K562 (cell line): ENCODE results near the gene C16orf96. TPM values are rescaled to one million over a fixed set of nuclear protein-coding genes. Genes with fewer than 3 reads are reported as not detected.

Experiments
- ATAC-seq: fragments of 200-7000 bp; cut with Tn5 transposase; 3 replicates; pipeline ENCODE4 v1.9.1; 2020; ENCODE audit warnings: moderate library complexity
- BruUV-seq: library from RNA; stranded (reverse); fragments of 400-500 nt; replicated peaks from 2 replicates; lab custom pipeline; 2021; lab: Mats Ljungman, UMichigan
- CTCF ChIA-PET: fragments of 300-600 bp; formaldehyde crosslinking; extraction: SDS; loops from one replicate; lab custom pipeline; 2021; ENCODE audit warnings: low intra/inter-chr PET ratio; lab: Yijun Ruan, JAX
- POLR2A ChIA-PET: fragments of 300-600, 350-650 bp; sonication (Branson Sonifier 250); formaldehyde crosslinking; extraction: SDS; loops from one replicate; lab custom pipeline; 2021; ENCODE audit warnings: antibody characterized with exemption, inconsistent platforms; lab: Yijun Ruan, JAX
- DNase-seq, 4 experiments: peaks; one replicate each; pipeline versions ENCODE4 v3.0.0 to v3.0.0-alpha.2; 2011 to 2018; ENCODE audit warnings: low spot score in 3 of 4, mixed read lengths in 3 of 4; ENCODE audit errors: extremely low read depth in 1 of 4
- FAIRE-seq: peaks from 2 replicates; lab custom pipeline; 2011; peaks lifted over from hg19 to GRCh38; lab: Jason Lieb, UNC
- H2AFZ ChIP-seq: 2 replicates; pipeline ENCODE4 v1.6.0; 2011; ENCODE audit warnings: low read depth, low read length, control low read depth, inconsistent platforms
- H3K27ac ChIP-seq: fragments of 200-600 bp; 3 replicates; pipeline ENCODE4 v1.8.0; 2011; ENCODE audit warnings: low read depth, mild to moderate bottlenecking, control low read depth, inconsistent platforms, low read length, moderate library complexity, mixed read lengths; ENCODE audit errors: extremely low read depth
- H3K27me3 ChIP-seq, 2 experiments: fragments of 300-600 bp in 1 of 2; 2 replicates in 1 of 2; 3 replicates in 1 of 2; pipeline versions ENCODE4 v1.6.0 to v1.8.0; 2011; ENCODE audit warnings: inconsistent platforms in 2 of 2, low read length in 2 of 2, mild to moderate bottlenecking in 1 of 2, mixed read lengths in 1 of 2, moderate library complexity in 1 of 2; ENCODE audit not compliant: control insufficient read depth in 2 of 2, insufficient read depth in 2 of 2
- H3K36me3 ChIP-seq: fragments of 300-600 bp; 3 replicates; pipeline ENCODE4 v1.8.0; 2011; ENCODE audit warnings: mild to moderate bottlenecking, low read length, inconsistent platforms; ENCODE audit not compliant: control insufficient read depth, insufficient read depth
- H3K4me1 ChIP-seq, 2 experiments: fragments of 200-600 bp in 1 of 2; replicated peaks in 1 of 2; 2 replicates in 1 of 2; 3 replicates in 1 of 2; pipeline versions ENCODE4 v1.5.1 to v1.8.0; 2011; ENCODE audit warnings: inconsistent platforms in 2 of 2, low read length in 2 of 2, mild to moderate bottlenecking in 1 of 2, mixed read lengths in 1 of 2, moderate library complexity in 1 of 2; ENCODE audit not compliant: control insufficient read depth in 2 of 2, insufficient read depth in 2 of 2
- H3K4me2 ChIP-seq: 2 replicates; pipeline ENCODE4 v1.6.1; 2011; ENCODE audit warnings: low read length, control low read depth, inconsistent platforms, mixed read lengths; ENCODE audit not compliant: insufficient read depth
- H3K4me3 ChIP-seq: fragments of 200-600 bp; sonication (generic), shearing (Covaris generic); 2 replicates; pipeline ENCODE4 v1.5.1; 2016; ENCODE audit warnings: control low read depth, inconsistent platforms
- H3K79me2 ChIP-seq: fragments of 200-600 bp; 3 replicates; pipeline ENCODE4 v1.8.0; 2011; ENCODE audit warnings: low read length, inconsistent platforms; ENCODE audit not compliant: control insufficient read depth, insufficient read depth
- H3K9ac ChIP-seq, 2 experiments: 2 replicates each; pipeline versions ENCODE4 v1.6.0 to v1.6.1; 2011; ENCODE audit warnings: low read depth in 2 of 2, low read length in 2 of 2, control low read depth in 1 of 2, inconsistent platforms in 1 of 2, mild to moderate bottlenecking in 1 of 2, mixed read lengths in 1 of 2; ENCODE audit not compliant: insufficient read depth in 1 of 2
- H3K9me1 ChIP-seq: one replicate; pipeline ENCODE4 v1.6.0; 2011; ENCODE audit warnings: inconsistent platforms, mild to moderate bottlenecking, low read length, moderate library complexity; ENCODE audit not compliant: control insufficient read depth, insufficient read depth
- H3K9me3 ChIP-seq: replicated peaks from 2 replicates; pipeline ENCODE4 v1.5.1; 2011; ENCODE audit warnings: low read depth, low read length, inconsistent platforms; ENCODE audit not compliant: control insufficient read depth, insufficient read depth
- H4K20me1 ChIP-seq: replicated peaks from 2 replicates; pipeline ENCODE4 v1.6.1; 2011; ENCODE audit warnings: low read length, inconsistent platforms, mixed read lengths; ENCODE audit not compliant: control insufficient read depth, insufficient read depth
- RHOXF2B ChIP-seq: fragments of 250-450 bp; sonication (Bioruptor Pico); conservative IDR thresholded peaks from 2 replicates; pipeline ENCODE4 v1.5.1; 2021
- U2AF2 ChIP-seq: fragments of 200-400 bp; formaldehyde crosslinking; optimal IDR thresholded peaks from 2 replicates; pipeline ENCODE3; 2017; ENCODE audit warnings: low read depth, mild to moderate bottlenecking, low read length
- WHSC1 ChIP-seq: IDR thresholded peaks from one replicate; pipeline ENCODE4 v1.6.1; 2012; ENCODE audit warnings: low read length, control low read depth, inconsistent platforms
- ZEB2 ChIP-seq: fragments of 450-650 bp; IDR thresholded peaks from 2 replicates; pipeline ENCODE4 v1.6.1; 2016
- ZKSCAN8 ChIP-seq: fragments of 200-800 bp; sonication (Bioruptor generic); IDR thresholded peaks from 2 replicates; pipeline ENCODE4 v1.6.1; 2016; ENCODE audit warnings: missing genetic modification characterization, missing compliant biosample characterization
- ZNF274 ChIP-seq: IDR thresholded peaks from 2 replicates; pipeline ENCODE4 v1.6.1; 2011; ENCODE audit warnings: low read depth, mild to moderate bottlenecking, low read length, moderate library complexity, borderline replicate concordance
- ZSCAN29 ChIP-seq: fragments of 450-650 bp; IDR thresholded peaks from 2 replicates; pipeline ENCODE4 v1.6.1; 2017
- WGBS: fragments of 100-300 bp; shearing (Covaris generic); methylation state at CpG from one replicate; pipeline ENCODE4 v1.1.6; 2016; ENCODE audit warnings: low coverage, mixed read lengths; ENCODE audit not compliant: insufficient coverage; ENCODE audit errors: missing lambda C conversion rate; 5-methylcytosine and 5-hydroxymethylcytosine counted together
- in situ Hi-C: fragments of 300-500 bp; cut with MboI; formaldehyde crosslinking; loops from 4 replicates; pipeline ENCODE4 v1.15.0; 2018; ENCODE audit warnings: inconsistent platforms, mixed read lengths
- intact Hi-C: fragments of 100-400 bp; cut with micrococcal nuclease; formaldehyde crosslinking; loops from 2 replicates; pipeline ENCODE4 v1.14.2; 2022
- polyA plus RNA-seq, 8 experiments: library from polyadenylated mRNA; depleted of rRNA in 4 of 8; stranded (reverse) in 5 of 8; unstranded in 3 of 8; fragments of >200 nt; fragmentation: Nextera tagmentation in 2 of 8; fragmentation: Illumina TruSeq in 1 of 8; extraction: Ambion mirVana in 2 of 8; extraction: Trizol in 1 of 8; gene quantifications; 2 replicates each; pipeline versions ENCODE4 v1.2.1 to v1.2.3, GENCODE V29; 2011 to 2014; ENCODE audit warnings: inconsistent platforms in 1 of 8, missing spikeins in 1 of 8
- total RNA-seq, 7 experiments: library from RNA; depleted of rRNA in 6 of 7; stranded (reverse); fragments of >200 nt in 6 of 7; fragmentation: Illumina TruSeq in 2 of 7; extraction: Trizol in 2 of 7; gene quantifications; 2 replicates each; pipeline versions ENCODE4 v1.2.1 to v1.2.3, GENCODE V29; 2011 to 2021; ENCODE audit warnings: low replicate concordance in 1 of 7
- TF ChIP-seq, protein P1 (sequence below), 2 experiments: fragments of 450-650 bp in 1 of 2; sonication (generic) in 1 of 2; formaldehyde crosslinking in 1 of 2; IDR thresholded peaks in 1 of 2; conservative IDR thresholded peaks in 1 of 2; 2 replicates each; pipeline versions ENCODE4 v1.6.1 to v1.8.1; 2016 to 2023; ENCODE audit warnings: mild to moderate bottlenecking in 2 of 2, moderate library complexity in 2 of 2, inconsistent platforms in 1 of 2, missing genetic modification reagents in 1 of 2
- TF ChIP-seq, protein P2 (sequence below): fragments of 250-450 bp; sonication (Bioruptor Pico); IDR thresholded peaks from 2 replicates; pipeline ENCODE4 v1.8.0; 2022; ENCODE audit warnings: moderate library complexity, mild to moderate bottlenecking, inconsistent platforms
- TF ChIP-seq, protein P3 (sequence below), 2 experiments: fragments of 450-650 bp; IDR thresholded peaks; 2 replicates each; pipeline ENCODE4 v1.6.1; 2018; ENCODE audit warnings: mild to moderate bottlenecking in 2 of 2, low read depth in 1 of 2; ENCODE audit not compliant: partially characterized antibody in 2 of 2

C16orf96 gene
- total and polyA plus RNA-seq, 9 of the 15 experiments (the other 6 are each of a cell fraction or from before 2014, with no cell fraction given): not detected

DNA sequence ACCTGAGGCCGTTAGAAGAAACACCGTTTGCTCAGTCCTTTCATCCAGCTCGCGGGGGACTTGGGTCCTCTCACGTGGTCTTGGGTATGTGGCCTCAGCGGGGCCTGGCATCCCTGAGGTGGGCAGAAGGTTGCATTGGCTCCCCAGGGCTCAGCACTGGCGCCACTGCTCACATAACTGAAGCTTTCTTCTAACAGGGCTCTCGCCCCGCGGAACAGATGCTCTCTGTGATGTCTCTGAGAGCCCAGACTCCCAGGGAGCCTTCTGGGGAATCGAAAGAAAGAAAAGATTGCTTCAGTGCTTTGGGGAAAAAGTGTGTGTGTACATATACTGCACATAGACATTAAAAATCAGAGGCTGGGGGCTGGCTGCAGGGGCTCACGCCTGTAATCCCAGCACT lies 78.6 kb downstream of the C16orf96 start (continued):
- TF ChIP-seq, protein P1, sequence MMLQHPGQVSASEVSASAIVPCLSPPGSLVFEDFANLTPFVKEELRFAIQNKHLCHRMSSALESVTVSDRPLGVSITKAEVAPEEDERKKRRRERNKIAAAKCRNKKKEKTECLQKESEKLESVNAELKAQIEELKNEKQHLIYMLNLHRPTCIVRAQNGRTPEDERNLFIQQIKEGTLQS (IDR thresholded peaks at IDR 0.05): no peak
- TF ChIP-seq, protein P1 (CRISPR knock-in tag; conservative IDR thresholded peaks at IDR 0.05): no peak
- TF ChIP-seq ZEB2 (no peak), RHOXF2B (no peak), ZNF274 (no peak)
- TF ChIP-seq, all 486 proteins: peak for 0

DNA sequence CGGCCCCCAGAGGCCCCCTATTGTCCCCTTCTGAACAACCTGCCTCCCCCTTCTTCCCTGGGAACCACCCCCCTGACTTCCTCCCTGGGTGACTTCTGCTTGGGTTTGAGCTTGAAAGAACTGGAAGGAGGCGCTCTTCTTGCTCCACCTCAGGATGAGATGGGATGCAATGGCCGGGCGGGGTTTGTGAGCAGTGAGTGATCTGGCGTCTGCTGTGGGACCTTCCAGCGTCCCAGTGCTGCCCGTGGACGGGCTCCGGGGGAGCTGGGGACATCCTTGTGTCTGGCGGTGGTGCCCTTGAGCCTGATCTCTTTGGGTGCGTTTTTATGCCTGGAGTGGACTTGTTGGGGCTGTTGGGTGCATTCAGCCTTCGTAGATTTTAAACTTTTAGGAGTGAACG lies 80.1 kb downstream of the C16orf96 start:
- H3K4me3 ChIP-seq: no peak overlapping the region
- ChIA-PET CTCF (no interaction called here), POLR2A (interaction anchor here (1.3 to 1.4 kb wide), 2 partner anchors 9 to 10 kb away, joined by 5 to 7 read pairs; no protein-coding TSS in a partner anchor)
- H3K27me3 ChIP-seq: no peaks in the 10 kb centered on the region
- no TSS peak for BruUV-seq
- H3K36me3 ChIP-seq: peaks cover 19% of the 10 kb centered on the region; the same call in 1 of the 3 replicates
- H3K4me2 ChIP-seq: no peak overlapping the region
- H3K9me1 ChIP-seq: peaks cover 3% of the 10 kb centered on the region
- WGBS: 92% methylated on average over 13 of the region's 13 CpGs
- peaks cover 4% of the 10 kb centered on the region; the same call in 1 of the 2 replicates for H4K20me1 ChIP-seq
- H2AFZ ChIP-seq: no peak overlapping the region
- H3K79me2 ChIP-seq: peaks cover 38% of the 10 kb centered on the region
- H3K27ac ChIP-seq: no peak overlapping the region
- H3K9me3 ChIP-seq: 0 out of 2 replicates have a peak, but pooled peaks cover 1% of the 10 kb centered on the region
- no peak overlapping the region; a peak in 1 of 4 replicates for H3K9ac ChIP-seq
- peaks cover 0 to 30% of the 10 kb centered on the region in 2 experiments; a peak in 1 of 5 replicates for H3K4me1 ChIP-seq
- intact Hi-C loops (no loop called here), in situ Hi-C loops (no loop called here)
- FAIRE-seq: no peak
- DNase-seq: no peak
- no peak for ATAC-seq
- TF ChIP-seq, protein P2, sequence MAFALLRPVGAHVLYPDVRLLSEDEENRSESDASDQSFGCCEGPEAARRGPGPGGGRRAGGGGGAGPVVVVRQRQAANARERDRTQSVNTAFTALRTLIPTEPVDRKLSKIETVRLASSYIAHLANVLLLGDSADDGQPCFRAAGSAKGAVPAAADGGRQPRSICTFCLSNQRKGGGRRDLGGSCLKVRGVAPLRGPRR (CRISPR knock-in tag): no peak
- TF ChIP-seq WHSC1 (no peak), U2AF2 (no peak), ZKSCAN8 (no peak), ZSCAN29 (no peak)
- TF ChIP-seq, protein P3, sequence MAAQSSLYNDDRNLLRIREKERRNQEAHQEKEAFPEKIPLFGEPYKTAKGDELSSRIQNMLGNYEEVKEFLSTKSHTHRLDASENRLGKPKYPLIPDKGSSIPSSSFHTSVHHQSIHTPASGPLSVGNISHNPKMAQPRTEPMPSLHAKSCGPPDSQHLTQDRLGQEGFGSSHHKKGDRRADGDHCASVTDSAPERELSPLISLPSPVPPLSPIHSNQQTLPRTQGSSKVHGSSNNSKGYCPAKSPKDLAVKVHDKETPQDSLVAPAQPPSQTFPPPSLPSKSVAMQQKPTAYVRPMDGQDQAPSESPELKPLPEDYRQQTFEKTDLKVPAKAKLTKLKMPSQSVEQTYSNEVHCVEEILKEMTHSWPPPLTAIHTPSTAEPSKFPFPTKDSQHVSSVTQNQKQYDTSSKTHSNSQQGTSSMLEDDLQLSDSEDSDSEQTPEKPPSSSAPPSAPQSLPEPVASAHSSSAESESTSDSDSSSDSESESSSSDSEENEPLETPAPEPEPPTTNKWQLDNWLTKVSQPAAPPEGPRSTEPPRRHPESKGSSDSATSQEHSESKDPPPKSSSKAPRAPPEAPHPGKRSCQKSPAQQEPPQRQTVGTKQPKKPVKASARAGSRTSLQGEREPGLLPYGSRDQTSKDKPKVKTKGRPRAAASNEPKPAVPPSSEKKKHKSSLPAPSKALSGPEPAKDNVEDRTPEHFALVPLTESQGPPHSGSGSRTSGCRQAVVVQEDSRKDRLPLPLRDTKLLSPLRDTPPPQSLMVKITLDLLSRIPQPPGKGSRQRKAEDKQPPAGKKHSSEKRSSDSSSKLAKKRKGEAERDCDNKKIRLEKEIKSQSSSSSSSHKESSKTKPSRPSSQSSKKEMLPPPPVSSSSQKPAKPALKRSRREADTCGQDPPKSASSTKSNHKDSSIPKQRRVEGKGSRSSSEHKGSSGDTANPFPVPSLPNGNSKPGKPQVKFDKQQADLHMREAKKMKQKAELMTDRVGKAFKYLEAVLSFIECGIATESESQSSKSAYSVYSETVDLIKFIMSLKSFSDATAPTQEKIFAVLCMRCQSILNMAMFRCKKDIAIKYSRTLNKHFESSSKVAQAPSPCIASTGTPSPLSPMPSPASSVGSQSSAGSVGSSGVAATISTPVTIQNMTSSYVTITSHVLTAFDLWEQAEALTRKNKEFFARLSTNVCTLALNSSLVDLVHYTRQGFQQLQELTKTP (IDR thresholded peaks at IDR 0.05; ENCODE audit: low read depth in 1 of 2, partially characterized antibody in 2 of 2): no peak
